ENCODE results near the gene PRMT3.

- TF ChIP-seq CTCF (IDR thresholded peaks at IDR 0.05; ENCODE audit: low read length) (no peak), EZH2 (optimal IDR thresholded peaks at IDR 0.05; ENCODE audit: low read depth, low read length) (no peak), EZH2phosphoT487 (IDR thresholded peaks at IDR 0.05; ENCODE audit: low read length) (no peak)
Measured at GRCh38 chr11:20555783-20556182, 168.3 kb downstream of the PRMT3 start.
